OCI-LY7 (cell line): ENCODE results near the gene S100A6. TPM values are rescaled to one million over a fixed set of nuclear protein-coding genes. Genes with fewer than 3 reads are reported as not detected.

Source experiments
- BruUV-seq: library from RNA; stranded (reverse); fragments of 400-500 nt; replicated peaks from 2 replicates; lab custom pipeline; 2021; lab: Mats Ljungman, UMichigan
- CTCF ChIA-PET: fragments of 300-600 bp; sonication (Branson Sonifier 250); formaldehyde crosslinking; loops from one replicate; lab custom pipeline; 2022; ENCODE audit warnings: antibody characterized with exemption; ENCODE audit not compliant: unreplicated experiment; lab: Charles Lee
- POLR2A ChIA-PET: fragments of 300-600 bp; sonication (Branson Sonifier 250); formaldehyde crosslinking; loops from one replicate; lab custom pipeline; 2022; ENCODE audit warnings: antibody characterized with exemption; lab: Charles Lee
- DNase-seq: peaks from one replicate; pipeline ENCODE4 v3.0.0-alpha.2; 2015; ENCODE audit warnings: low spot score
- H2AFZ ChIP-seq: fragments of 200-600 bp; sonication (generic), shearing (Covaris generic); 2 replicates; pipeline ENCODE4 v1.6.1; 2014; ENCODE audit warnings: mild to moderate bottlenecking, antibody characterized with exemption, low read length, moderate library complexity
- H3K27ac ChIP-seq: fragments of 200-600 bp; sonication (generic); 2 replicates; pipeline ENCODE4 v1.5.1; 2014; ENCODE audit warnings: mixed run types, low read depth, mild to moderate bottlenecking, moderate library complexity, low read length, inconsistent platforms; ENCODE audit not compliant: poor library complexity, severe bottlenecking
- H3K36me3 ChIP-seq: fragments of 200-600 bp; sonication (generic); 2 replicates; pipeline ENCODE4 v1.6.1; 2014; ENCODE audit warnings: mild to moderate bottlenecking, antibody characterized with exemption, low read length, moderate library complexity, mixed read lengths; ENCODE audit not compliant: insufficient read depth
- H3K4me1 ChIP-seq: fragments of 200-600 bp; sonication (generic); 2 replicates; pipeline ENCODE4 v1.5.1; 2014; ENCODE audit warnings: mild to moderate bottlenecking, low read length; ENCODE audit not compliant: insufficient read depth, poor library complexity, severe bottlenecking
- H3K4me2 ChIP-seq: fragments of 200-600 bp; sonication (generic); 2 replicates; pipeline ENCODE4 v1.6.1; 2014; ENCODE audit warnings: mild to moderate bottlenecking, low read length
- H3K4me3 ChIP-seq: fragments of 200-600 bp; sonication (generic); 2 replicates; pipeline ENCODE4 v1.5.1; 2014; ENCODE audit warnings: mild to moderate bottlenecking, low read depth, low read length; ENCODE audit not compliant: poor library complexity, severe bottlenecking
- H3K79me2 ChIP-seq: fragments of 200-600 bp; sonication (generic); 2 replicates; pipeline ENCODE4 v1.6.1; 2016; ENCODE audit warnings: low read depth, mild to moderate bottlenecking, low read length, moderate library complexity, mixed read lengths; ENCODE audit not compliant: insufficient read depth
- H3K9me2 ChIP-seq: fragments of 200-600 bp; sonication (generic); 2 replicates; pipeline ENCODE4 v1.6.1; 2016; ENCODE audit warnings: mild to moderate bottlenecking, low read length, mixed read lengths; ENCODE audit not compliant: insufficient read depth
- H3K9me3 ChIP-seq: fragments of 200-600 bp; sonication (generic); 2 replicates; pipeline ENCODE4 v1.6.1; 2014; ENCODE audit warnings: mild to moderate bottlenecking, mixed run types, low read length, mixed read lengths
- H4K20me1 ChIP-seq: fragments of 200-600 bp; sonication (generic); 2 replicates; pipeline ENCODE4 v1.6.1; 2014; ENCODE audit warnings: mild to moderate bottlenecking, antibody characterized with exemption, low read length, moderate library complexity, mixed read lengths; ENCODE audit not compliant: insufficient read depth
- CTCF ChIP-seq: fragments of 200-600 bp; sonication (generic); conservative IDR thresholded peaks from 2 replicates; pipeline ENCODE4 v1.5.1; 2014; ENCODE audit warnings: mild to moderate bottlenecking, antibody characterized with exemption, low read length, moderate library complexity, mixed read lengths
- EZH2phosphoT487 ChIP-seq: fragments of 200-600 bp; sonication (generic); IDR thresholded peaks from 2 replicates; pipeline ENCODE4 v1.6.1; 2018; ENCODE audit warnings: low read depth, borderline replicate concordance, mild to moderate bottlenecking, mixed run types, antibody characterized with exemption, low read length, moderate library complexity, mixed read lengths
- intact Hi-C: fragments of 100-400 bp; cut with micrococcal nuclease; formaldehyde crosslinking; loops from one replicate; pipeline ENCODE4 v1.10.0; 2022; ENCODE audit not compliant: unreplicated experiment
- total RNA-seq, 2 experiments: library from RNA; depleted of rRNA in 1 of 2; stranded (reverse); fragments of >200 nt in 1 of 2; shearing (Covaris generic) in 1 of 2; gene quantifications; 2 replicates each; pipeline ENCODE4 v1.2.3, GENCODE V29; 2014 to 2022

Gene S100A6
- total RNA-seq, 2 experiments from 2014 or later: not detected

- H3K9me3 ChIP-seq: no peaks in the 10 kb centered on the region
- no peak overlapping the region for H3K4me3 ChIP-seq
- no peak overlapping the region for H3K4me2 ChIP-seq
- BruUV-seq: no TSS peak
- peaks cover 17% of the 10 kb centered on the region for H3K4me1 ChIP-seq
- no peaks in the 10 kb centered on the region for H3K36me3 ChIP-seq
- no peak overlapping the region for H2AFZ ChIP-seq
- no peaks in the 10 kb centered on the region for H3K79me2 ChIP-seq
- CTCF ChIA-PET: no interaction called here
- no peaks in the 10 kb centered on the region for H3K9me2 ChIP-seq
- no peaks in the 10 kb centered on the region for H4K20me1 ChIP-seq
- intact Hi-C loops: loop anchor here (5.0 kb wide), 2 partner anchors 86 to 101 kb away; partner anchors contain the start of genes ILF2 and SNAPIN
- no peak for DNase-seq
- POLR2A ChIA-PET: interaction anchor here (0.8 kb wide), 1 partner anchor 178 kb away, joined by 3 read pairs; no protein-coding TSS in a partner anchor
- no peak overlapping the region for H3K27ac ChIP-seq
- TF ChIP-seq CTCF (no peak), EZH2phosphoT487 (no peak)
Measured at GRCh38 chr1:153570874-153571273, 35.1 kb upstream of the S100A6 start.

- Histone ChIP-seq H3K79me2 (no peaks in the 10 kb centered on the region), H3K4me1 (peaks cover 17% of the 10 kb centered on the region), H2AFZ (no peak overlapping the region), H3K9me2 (no peaks in the 10 kb centered on the region), H3K9me3 (no peaks in the 10 kb centered on the region), H3K27ac (no peak overlapping the region), H3K4me2 (no peak overlapping the region), H4K20me1 (no peaks in the 10 kb centered on the region), H3K4me3 (no peak overlapping the region), H3K36me3 (no peaks in the 10 kb centered on the region)
- intact Hi-C loops: no loop called here
- POLR2A ChIA-PET: interaction anchor here (0.5 kb wide), 1 partner anchor 91 kb away, joined by 5 read pairs; no protein-coding TSS in a partner anchor
- BruUV-seq: no TSS peak
- CTCF ChIA-PET: interaction anchor here (0.7 kb wide), 1 partner anchor 65 kb away, joined by 3 read pairs; the partner anchor contains the start of gene CHTOP
- TF ChIP-seq CTCF (no peak), EZH2phosphoT487 (no peak)
- DNase-seq: no peak
Measured at GRCh38 chr1:153569465-153569864, 33.7 kb upstream of the S100A6 start.

- H3K79me2 ChIP-seq: no peaks in the 10 kb centered on the region
- ChIA-PET POLR2A (no interaction called here), CTCF (interaction anchor here (1.0 kb wide), 1 partner anchor 1043 kb away, joined by 3 read pairs; no protein-coding TSS in a partner anchor)
- H3K9me2 ChIP-seq: no peaks in the 10 kb centered on the region
- H3K36me3 ChIP-seq: no peaks in the 10 kb centered on the region
- no peaks in the 10 kb centered on the region for H4K20me1 ChIP-seq
- DNase-seq: peak; percentile 74
- peaks cover 17% of the 10 kb centered on the region for H3K4me1 ChIP-seq
- H3K27ac ChIP-seq: no peak overlapping the region
- H3K4me2 ChIP-seq: peak overlapping the region; percentile 17; the same call in 1 of the 2 replicates
- H3K4me3 ChIP-seq: no peak overlapping the region
- intact Hi-C loops: loop anchor here (1.0 kb wide), 1 partner anchor 57 kb away; no protein-coding TSS in a partner anchor
- H2AFZ ChIP-seq: peak overlapping the region; percentile 77; the same call in 1 of the 2 replicates
- no TSS peak for BruUV-seq
- TF ChIP-seq CTCF (peak; percentile 96), EZH2phosphoT487 (no peak)
- no peaks in the 10 kb centered on the region for H3K9me3 ChIP-seq
Measured at GRCh38 chr1:153568367-153569099, 32.7 kb upstream of the S100A6 start.
